OCI-LY7 (cell line): ENCODE data around the gene SNX24. TPM values are rescaled to one million over a fixed set of nuclear protein-coding genes. Genes with fewer than 3 reads are reported as not detected.

ENCODE experiments used
- BruUV-seq: library from RNA; stranded (reverse); fragments of 400-500 nt; replicated peaks from 2 replicates; lab custom pipeline; 2021; lab: Mats Ljungman, UMichigan
- CTCF ChIA-PET: fragments of 300-600 bp; sonication (Branson Sonifier 250); formaldehyde crosslinking; loops from one replicate; lab custom pipeline; 2022; ENCODE audit warnings: antibody characterized with exemption; ENCODE audit not compliant: unreplicated experiment; lab: Charles Lee
- POLR2A ChIA-PET: fragments of 300-600 bp; sonication (Branson Sonifier 250); formaldehyde crosslinking; loops from one replicate; lab custom pipeline; 2022; ENCODE audit warnings: antibody characterized with exemption; lab: Charles Lee
- DNase-seq: peaks from one replicate; pipeline ENCODE4 v3.0.0-alpha.2; 2015; ENCODE audit warnings: low spot score
- H2AFZ ChIP-seq: fragments of 200-600 bp; sonication (generic), shearing (Covaris generic); 2 replicates; pipeline ENCODE4 v1.6.1; 2014; ENCODE audit warnings: mild to moderate bottlenecking, antibody characterized with exemption, low read length, moderate library complexity
- H3K27ac ChIP-seq: fragments of 200-600 bp; sonication (generic); 2 replicates; pipeline ENCODE4 v1.5.1; 2014; ENCODE audit warnings: mixed run types, low read depth, mild to moderate bottlenecking, moderate library complexity, low read length, inconsistent platforms; ENCODE audit not compliant: poor library complexity, severe bottlenecking
- H3K36me3 ChIP-seq: fragments of 200-600 bp; sonication (generic); 2 replicates; pipeline ENCODE4 v1.6.1; 2014; ENCODE audit warnings: mild to moderate bottlenecking, antibody characterized with exemption, low read length, moderate library complexity, mixed read lengths; ENCODE audit not compliant: insufficient read depth
- H3K4me1 ChIP-seq: fragments of 200-600 bp; sonication (generic); 2 replicates; pipeline ENCODE4 v1.5.1; 2014; ENCODE audit warnings: mild to moderate bottlenecking, low read length; ENCODE audit not compliant: insufficient read depth, poor library complexity, severe bottlenecking
- H3K4me2 ChIP-seq: fragments of 200-600 bp; sonication (generic); 2 replicates; pipeline ENCODE4 v1.6.1; 2014; ENCODE audit warnings: mild to moderate bottlenecking, low read length
- H3K4me3 ChIP-seq: fragments of 200-600 bp; sonication (generic); 2 replicates; pipeline ENCODE4 v1.5.1; 2014; ENCODE audit warnings: mild to moderate bottlenecking, low read depth, low read length; ENCODE audit not compliant: poor library complexity, severe bottlenecking
- H3K79me2 ChIP-seq: fragments of 200-600 bp; sonication (generic); 2 replicates; pipeline ENCODE4 v1.6.1; 2016; ENCODE audit warnings: low read depth, mild to moderate bottlenecking, low read length, moderate library complexity, mixed read lengths; ENCODE audit not compliant: insufficient read depth
- H3K9me2 ChIP-seq: fragments of 200-600 bp; sonication (generic); 2 replicates; pipeline ENCODE4 v1.6.1; 2016; ENCODE audit warnings: mild to moderate bottlenecking, low read length, mixed read lengths; ENCODE audit not compliant: insufficient read depth
- H3K9me3 ChIP-seq: fragments of 200-600 bp; sonication (generic); 2 replicates; pipeline ENCODE4 v1.6.1; 2014; ENCODE audit warnings: mild to moderate bottlenecking, mixed run types, low read length, mixed read lengths
- H4K20me1 ChIP-seq: fragments of 200-600 bp; sonication (generic); 2 replicates; pipeline ENCODE4 v1.6.1; 2014; ENCODE audit warnings: mild to moderate bottlenecking, antibody characterized with exemption, low read length, moderate library complexity, mixed read lengths; ENCODE audit not compliant: insufficient read depth
- EZH2phosphoT487 ChIP-seq: fragments of 200-600 bp; sonication (generic); IDR thresholded peaks from 2 replicates; pipeline ENCODE4 v1.6.1; 2018; ENCODE audit warnings: low read depth, borderline replicate concordance, mild to moderate bottlenecking, mixed run types, antibody characterized with exemption, low read length, moderate library complexity, mixed read lengths
- intact Hi-C: fragments of 100-400 bp; cut with micrococcal nuclease; formaldehyde crosslinking; loops from one replicate; pipeline ENCODE4 v1.10.0; 2022; ENCODE audit not compliant: unreplicated experiment
- total RNA-seq, 2 experiments: library from RNA; depleted of rRNA in 1 of 2; stranded (reverse); fragments of >200 nt in 1 of 2; shearing (Covaris generic) in 1 of 2; gene quantifications; 2 replicates each; pipeline ENCODE4 v1.2.3, GENCODE V29; 2014 to 2022
- TF ChIP-seq, protein P1 (sequence below): fragments of 200-600 bp; sonication (generic); conservative IDR thresholded peaks from 2 replicates; pipeline ENCODE4 v1.5.1; 2014; ENCODE audit warnings: mild to moderate bottlenecking, antibody characterized with exemption, low read length, moderate library complexity, mixed read lengths

The SNX24 gene
- total RNA-seq, 2 experiments from 2014 or later = 6.9 to 14.5 TPM

DNA sequence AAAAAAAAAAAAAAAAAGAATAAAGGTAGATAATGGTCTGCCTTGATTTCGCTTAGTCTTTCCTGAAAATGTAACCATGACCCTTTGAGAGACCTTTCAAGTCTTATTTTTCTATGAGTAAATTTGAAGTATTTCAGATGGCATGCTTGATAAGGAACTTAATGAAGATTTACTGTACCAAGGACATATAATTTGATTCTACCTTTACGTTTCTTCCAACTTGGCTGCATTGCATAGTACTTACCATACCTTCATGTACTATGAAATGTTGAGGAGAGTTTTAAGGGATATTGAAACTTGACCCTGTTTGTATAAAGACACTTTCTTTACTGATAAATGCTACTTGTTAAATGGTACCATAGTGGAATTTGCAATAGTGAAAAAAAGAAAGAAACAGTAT lies 35.0 kb upstream of the SNX24 start:
- H3K79me2 ChIP-seq = no peaks in the 10 kb centered on the region
- intact Hi-C loops = no loop called here

DNA sequence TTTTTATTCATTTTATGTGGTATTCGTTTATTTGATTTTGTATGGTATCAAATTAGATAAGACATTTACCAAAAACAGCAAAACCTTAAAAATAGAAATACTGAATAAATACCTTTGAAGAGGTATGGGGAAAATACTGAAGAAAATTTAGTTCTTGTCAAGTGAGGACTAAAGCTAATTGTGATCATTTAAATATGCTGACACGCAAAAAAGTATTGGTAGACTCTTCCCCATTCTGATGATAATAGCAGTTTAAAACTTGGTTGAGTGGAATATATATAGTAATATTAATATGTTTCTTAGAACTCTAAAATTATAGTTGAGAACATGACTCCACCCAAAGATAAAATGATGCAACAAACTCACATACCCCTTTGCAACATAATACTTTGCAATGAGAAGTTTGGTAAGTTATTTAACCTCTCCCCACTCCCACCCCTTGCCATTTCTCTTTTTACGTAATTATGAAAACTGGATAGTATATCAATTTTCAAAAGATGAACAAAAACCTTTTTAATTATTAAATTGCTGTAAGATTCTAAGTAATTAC lies 30.1 kb upstream of the SNX24 start:
- TF ChIP-seq, protein P1, sequence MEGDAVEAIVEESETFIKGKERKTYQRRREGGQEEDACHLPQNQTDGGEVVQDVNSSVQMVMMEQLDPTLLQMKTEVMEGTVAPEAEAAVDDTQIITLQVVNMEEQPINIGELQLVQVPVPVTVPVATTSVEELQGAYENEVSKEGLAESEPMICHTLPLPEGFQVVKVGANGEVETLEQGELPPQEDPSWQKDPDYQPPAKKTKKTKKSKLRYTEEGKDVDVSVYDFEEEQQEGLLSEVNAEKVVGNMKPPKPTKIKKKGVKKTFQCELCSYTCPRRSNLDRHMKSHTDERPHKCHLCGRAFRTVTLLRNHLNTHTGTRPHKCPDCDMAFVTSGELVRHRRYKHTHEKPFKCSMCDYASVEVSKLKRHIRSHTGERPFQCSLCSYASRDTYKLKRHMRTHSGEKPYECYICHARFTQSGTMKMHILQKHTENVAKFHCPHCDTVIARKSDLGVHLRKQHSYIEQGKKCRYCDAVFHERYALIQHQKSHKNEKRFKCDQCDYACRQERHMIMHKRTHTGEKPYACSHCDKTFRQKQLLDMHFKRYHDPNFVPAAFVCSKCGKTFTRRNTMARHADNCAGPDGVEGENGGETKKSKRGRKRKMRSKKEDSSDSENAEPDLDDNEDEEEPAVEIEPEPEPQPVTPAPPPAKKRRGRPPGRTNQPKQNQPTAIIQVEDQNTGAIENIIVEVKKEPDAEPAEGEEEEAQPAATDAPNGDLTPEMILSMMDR = no peak
- no peak for TF ChIP-seq EZH2phosphoT487
- Histone ChIP-seq H4K20me1 (no peaks in the 10 kb centered on the region), H3K4me1 (no peaks in the 10 kb centered on the region), H3K79me2 (no peaks in the 10 kb centered on the region), H3K9me3 (no peaks in the 10 kb centered on the region), H3K27ac (no peak overlapping the region), H3K36me3 (peaks cover 43% of the 10 kb centered on the region), H2AFZ (no peak overlapping the region), H3K4me3 (no peak overlapping the region), H3K4me2 (no peak overlapping the region), H3K9me2 (no peaks in the 10 kb centered on the region)
- ChIA-PET CTCF (no interaction called here), POLR2A (no interaction called here)
- DNase-seq = no peak
- BruUV-seq = no TSS peak
- intact Hi-C loops = no loop called here

More for the DNA sequence above, 35.0 kb upstream of the SNX24 start:
- Histone ChIP-seq H2AFZ (no peak overlapping the region), H3K4me2 (no peak overlapping the region), H3K4me1 (no peaks in the 10 kb centered on the region), H3K27ac (no peak overlapping the region), H3K4me3 (no peak overlapping the region), H3K9me3 (no peaks in the 10 kb centered on the region), H4K20me1 (no peaks in the 10 kb centered on the region), H3K36me3 (peaks cover 52% of the 10 kb centered on the region), H3K9me2 (no peaks in the 10 kb centered on the region)
- BruUV-seq = no TSS peak
- ChIA-PET POLR2A (interaction anchor here (0.6 kb wide), 1 partner anchor 70 kb away, joined by 4 read pairs; no protein-coding TSS in a partner anchor), CTCF (no interaction called here)
- TF ChIP-seq EZH2phosphoT487 = no peak
- TF ChIP-seq, protein P1 = no peak
- DNase-seq = no peak

DNA sequence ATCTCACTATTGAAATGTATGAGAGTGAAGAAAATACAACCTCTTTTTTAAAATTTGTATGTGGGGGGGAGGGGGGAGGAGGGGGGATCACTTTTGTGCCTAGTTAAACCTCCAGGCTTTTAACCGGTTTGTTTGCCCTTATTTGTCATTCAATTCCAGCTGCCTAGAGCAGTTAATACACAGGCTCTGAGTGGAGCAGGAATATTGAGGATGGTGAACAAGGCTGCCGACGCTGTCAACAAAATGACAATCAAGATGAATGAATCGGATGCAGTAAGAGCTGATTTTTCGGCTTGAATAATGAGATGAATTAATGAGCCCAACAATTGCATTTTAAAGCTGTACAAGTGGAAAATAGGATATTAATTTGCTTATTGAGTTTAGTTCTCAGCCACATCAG lies 28.7 kb upstream of the SNX24 start:
- no TSS peak for BruUV-seq
- CTCF ChIA-PET = no interaction called here
- Histone ChIP-seq H3K4me2 (no peak overlapping the region), H3K9me2 (no peaks in the 10 kb centered on the region), H3K4me3 (no peak overlapping the region), H3K79me2 (no peaks in the 10 kb centered on the region), H3K4me1 (no peaks in the 10 kb centered on the region), H2AFZ (no peak overlapping the region), H4K20me1 (no peaks in the 10 kb centered on the region), H3K9me3 (no peaks in the 10 kb centered on the region), H3K27ac (no peak overlapping the region), H3K36me3 (peaks cover 41% of the 10 kb centered on the region)
- intact Hi-C loops = no loop called here
- POLR2A ChIA-PET = interaction anchor here (0.7 to 1.8 kb wide), 7 partner anchors 9 to 192 kb away, joined by 3 to 6 read pairs (median 3); no protein-coding TSS in a partner anchor
- TF ChIP-seq, protein P1 = no peak
- DNase-seq = no peak
